OCI-LY1 (cell line): ENCODE measurements around the gene DOCK4.

Experiments
- H2AFZ ChIP-seq: fragments of 200-600 bp; sonication (generic), shearing (Covaris generic); 2 replicates; pipeline ENCODE4 v1.6.0; 2014; ENCODE audit warnings: antibody characterized with exemption, mild to moderate bottlenecking, low read length
- H3F3A ChIP-seq: fragments of 200-600 bp; sonication (generic), shearing (Covaris generic); 2 replicates; pipeline ENCODE4 v1.6.0; 2014; ENCODE audit warnings: mild to moderate bottlenecking, antibody characterized with exemption, low read length, moderate library complexity; ENCODE audit not compliant: insufficient read depth
- H3K27ac ChIP-seq: fragments of 200-600 bp; sonication (generic); 2 replicates; pipeline ENCODE4 v1.5.1; 2014; ENCODE audit warnings: low read length, mixed run types, mild to moderate bottlenecking, low read depth; ENCODE audit not compliant: poor library complexity, severe bottlenecking
- H3K27me3 ChIP-seq: fragments of 200-600 bp; sonication (generic); 2 replicates; pipeline ENCODE4 v1.6.0; 2014; ENCODE audit warnings: antibody characterized with exemption, mild to moderate bottlenecking, low read length, moderate library complexity; ENCODE audit not compliant: insufficient read depth
- H3K36me3 ChIP-seq: fragments of 200-600 bp; sonication (generic); 2 replicates; pipeline ENCODE4 v1.6.1; 2014; ENCODE audit warnings: mild to moderate bottlenecking, antibody characterized with exemption, low read length, moderate library complexity, mixed read lengths; ENCODE audit not compliant: insufficient read depth
- H3K4me1 ChIP-seq: fragments of 200-600 bp; sonication (generic); 2 replicates; pipeline ENCODE4 v1.5.1; 2014; ENCODE audit warnings: mild to moderate bottlenecking, low read length, moderate library complexity; ENCODE audit not compliant: insufficient read depth, severe bottlenecking
- H3K4me2 ChIP-seq: fragments of 200-600 bp; sonication (generic), shearing (Covaris generic); 2 replicates; pipeline ENCODE4 v1.6.1; 2014; ENCODE audit warnings: low read length
- H3K4me3 ChIP-seq: fragments of 200-600 bp; sonication (generic); 2 replicates; pipeline ENCODE4 v1.5.1; 2014; ENCODE audit warnings: low read length, low read depth, mild to moderate bottlenecking, mixed read lengths; ENCODE audit not compliant: poor library complexity, severe bottlenecking
- H3K79me2 ChIP-seq: fragments of 200-600 bp; shearing (Covaris generic); 2 replicates; pipeline ENCODE4 v1.6.1; 2016; ENCODE audit warnings: mixed run types, low read length, mixed read lengths; ENCODE audit not compliant: insufficient read depth
- H3K9ac ChIP-seq: fragments of 200-600 bp; sonication (generic), shearing (Covaris generic); 2 replicates; pipeline ENCODE4 v1.6.1; 2014; ENCODE audit warnings: mild to moderate bottlenecking, low read length, mixed read lengths
- H3K9me2 ChIP-seq: fragments of 200-600 bp; sonication (generic), shearing (Covaris generic); 2 replicates; pipeline ENCODE4 v1.6.1; 2014; ENCODE audit warnings: low read depth, mild to moderate bottlenecking, low read length, mixed read lengths
- H3K9me3 ChIP-seq: fragments of 200-600 bp; shearing (Covaris generic); 2 replicates; pipeline ENCODE4 v1.6.1; 2014; ENCODE audit warnings: low read length, mixed read lengths
- H4K20me1 ChIP-seq: fragments of 200-600 bp; sonication (generic), shearing (Covaris generic); 2 replicates; pipeline ENCODE4 v1.6.0; 2016; ENCODE audit warnings: mild to moderate bottlenecking, low read length; ENCODE audit not compliant: insufficient read depth
- EZH2 ChIP-seq: fragments of 200-600 bp; sonication (generic), shearing (Covaris generic); IDR thresholded peaks from 2 replicates; pipeline ENCODE4 v1.8.0; 2017; ENCODE audit warnings: borderline replicate concordance, mixed run types, mild to moderate bottlenecking, antibody characterized with exemption, low read length, moderate library complexity, mixed read lengths
- TF ChIP-seq, protein P1 (sequence below): fragments of 200-600 bp; sonication (generic), shearing (Covaris generic); IDR thresholded peaks from 2 replicates; pipeline ENCODE4 v1.5.1; 2017; ENCODE audit warnings: mild to moderate bottlenecking, antibody characterized with exemption, low read length, moderate library complexity, mixed read lengths

Gene DOCK4

DNA sequence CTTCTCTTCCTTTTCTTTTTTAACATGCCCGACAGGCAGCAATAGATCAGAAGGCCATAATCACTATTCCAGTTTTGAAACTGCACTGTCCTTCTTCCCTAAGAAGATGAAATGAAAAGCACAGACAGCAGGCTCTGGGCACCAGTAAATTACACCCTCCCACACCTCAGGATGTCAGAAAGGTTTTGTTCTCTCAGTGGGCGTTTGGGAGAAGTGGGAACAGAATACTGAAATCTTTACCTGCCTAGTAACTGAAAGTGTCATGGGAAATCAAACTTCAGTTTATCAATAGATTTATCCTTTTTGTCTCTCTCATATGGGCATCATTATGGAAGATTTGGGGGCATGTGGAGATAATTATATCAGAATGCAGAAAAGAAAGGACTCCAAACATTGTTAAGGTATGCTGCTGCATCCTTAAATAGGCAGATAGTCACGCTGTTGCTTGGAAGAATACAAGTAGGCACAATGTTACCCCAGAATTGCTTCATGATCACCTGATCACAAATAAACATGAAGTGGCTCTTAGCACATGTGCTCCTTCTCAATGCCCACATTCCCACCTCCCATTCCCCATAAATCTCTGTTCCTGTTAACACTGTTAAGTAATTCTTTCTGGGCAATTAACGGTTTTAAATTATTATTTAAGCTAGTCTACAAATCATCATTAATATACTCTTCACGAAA lies 113.3 kb downstream of the DOCK4 start:
- Histone ChIP-seq H2AFZ (no peak overlapping the region), H3K4me1 (no peaks in the 10 kb centered on the region), H3K9me3 (no peaks in the 10 kb centered on the region), H3K79me2 (no peaks in the 10 kb centered on the region), H3K27me3 (no peaks in the 10 kb centered on the region), H3K4me2 (no peak overlapping the region), H3K27ac (no peak overlapping the region), H3K9ac (no peak overlapping the region), H4K20me1 (no peaks in the 10 kb centered on the region), H3K4me3 (no peak overlapping the region), H3K36me3 (no peaks in the 10 kb centered on the region), H3K9me2 (no peaks in the 10 kb centered on the region), H3F3A (no peaks in the 10 kb centered on the region)
- TF ChIP-seq, protein P1, sequence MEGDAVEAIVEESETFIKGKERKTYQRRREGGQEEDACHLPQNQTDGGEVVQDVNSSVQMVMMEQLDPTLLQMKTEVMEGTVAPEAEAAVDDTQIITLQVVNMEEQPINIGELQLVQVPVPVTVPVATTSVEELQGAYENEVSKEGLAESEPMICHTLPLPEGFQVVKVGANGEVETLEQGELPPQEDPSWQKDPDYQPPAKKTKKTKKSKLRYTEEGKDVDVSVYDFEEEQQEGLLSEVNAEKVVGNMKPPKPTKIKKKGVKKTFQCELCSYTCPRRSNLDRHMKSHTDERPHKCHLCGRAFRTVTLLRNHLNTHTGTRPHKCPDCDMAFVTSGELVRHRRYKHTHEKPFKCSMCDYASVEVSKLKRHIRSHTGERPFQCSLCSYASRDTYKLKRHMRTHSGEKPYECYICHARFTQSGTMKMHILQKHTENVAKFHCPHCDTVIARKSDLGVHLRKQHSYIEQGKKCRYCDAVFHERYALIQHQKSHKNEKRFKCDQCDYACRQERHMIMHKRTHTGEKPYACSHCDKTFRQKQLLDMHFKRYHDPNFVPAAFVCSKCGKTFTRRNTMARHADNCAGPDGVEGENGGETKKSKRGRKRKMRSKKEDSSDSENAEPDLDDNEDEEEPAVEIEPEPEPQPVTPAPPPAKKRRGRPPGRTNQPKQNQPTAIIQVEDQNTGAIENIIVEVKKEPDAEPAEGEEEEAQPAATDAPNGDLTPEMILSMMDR = no peak
- no peak for TF ChIP-seq EZH2

GRCh38 chr7:112092306-112092705 lies 113.9 kb downstream of the DOCK4 start:
- no peak overlapping the region for H3K9ac ChIP-seq
- H3K36me3 ChIP-seq = no peaks in the 10 kb centered on the region
- no peaks in the 10 kb centered on the region for H3F3A ChIP-seq
- no peaks in the 10 kb centered on the region for H3K27me3 ChIP-seq
- H3K4me2 ChIP-seq = no peak overlapping the region
- no peaks in the 10 kb centered on the region for H3K4me1 ChIP-seq
- H3K9me2 ChIP-seq = no peaks in the 10 kb centered on the region
- TF ChIP-seq, protein P1 = no peak
- TF ChIP-seq EZH2 = no peak
- no peak overlapping the region for H2AFZ ChIP-seq
- no peak overlapping the region for H3K4me3 ChIP-seq
- no peaks in the 10 kb centered on the region for H4K20me1 ChIP-seq
- H3K79me2 ChIP-seq = no peaks in the 10 kb centered on the region
- H3K27ac ChIP-seq = no peak overlapping the region
- H3K9me3 ChIP-seq = no peaks in the 10 kb centered on the region

DNA sequence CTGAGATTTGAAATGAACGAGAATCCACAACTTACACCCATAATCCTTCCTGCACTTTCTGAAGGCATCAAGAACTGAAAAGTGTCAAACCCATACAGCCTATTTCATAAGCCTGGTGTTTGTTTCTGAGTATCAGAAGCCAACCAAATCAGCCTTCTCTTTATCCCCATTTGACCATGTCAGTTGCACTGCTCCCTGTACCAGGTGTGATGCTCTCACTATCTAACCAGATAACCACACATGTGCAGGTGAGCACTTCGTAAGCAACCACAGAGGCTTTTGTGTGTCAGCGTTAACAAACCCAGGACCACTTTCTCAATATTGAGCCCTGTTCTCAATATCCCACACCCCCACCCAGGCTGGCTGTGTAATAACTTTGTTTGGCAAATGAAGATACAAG lies 114.4 kb downstream of the DOCK4 start:
- no peak for TF ChIP-seq EZH2
- TF ChIP-seq, protein P1 = no peak
- no peaks in the 10 kb centered on the region for H3K36me3 ChIP-seq
- no peak overlapping the region for H3K4me3 ChIP-seq
- no peak overlapping the region for H3K27ac ChIP-seq
- no peak overlapping the region for H3K4me2 ChIP-seq
- H3K9me3 ChIP-seq = no peaks in the 10 kb centered on the region
- H4K20me1 ChIP-seq = no peaks in the 10 kb centered on the region
- no peaks in the 10 kb centered on the region for H3K79me2 ChIP-seq
- H3K4me1 ChIP-seq = no peaks in the 10 kb centered on the region
- H3K9me2 ChIP-seq = no peaks in the 10 kb centered on the region
- H3K9ac ChIP-seq = no peak overlapping the region
- H3F3A ChIP-seq = no peaks in the 10 kb centered on the region
- no peaks in the 10 kb centered on the region for H3K27me3 ChIP-seq
- no peak overlapping the region for H2AFZ ChIP-seq
